Measurements from ENCODE around the gene EIF3L. TPM values are rescaled to one million over a fixed set of nuclear protein-coding genes. Genes with fewer than 3 reads are reported as not detected.
"Not testable (repeated sequence)": the region's sequence is repeated elsewhere in the genome, so short reads cannot be mapped to it uniquely, and the experiment has no call there.

The EIF3L gene
- 258 TPM for total RNA-seq
- long read RNA-seq, transcript EIF3L-203 (13 exons, 3,220 nt), result major isoform, 1,050 of 1,182 reads
- long read RNA-seq, transcript EIF3L-212 (12 exons, 1,708 nt), result minor isoform, 6 of 1,182 reads
- long read RNA-seq, partial matches to known transcripts, result 52 of 1,182 reads
- long read RNA-seq, other reads (novel, unspliced or antisense), result 72 of 1,182 reads

DNA sequence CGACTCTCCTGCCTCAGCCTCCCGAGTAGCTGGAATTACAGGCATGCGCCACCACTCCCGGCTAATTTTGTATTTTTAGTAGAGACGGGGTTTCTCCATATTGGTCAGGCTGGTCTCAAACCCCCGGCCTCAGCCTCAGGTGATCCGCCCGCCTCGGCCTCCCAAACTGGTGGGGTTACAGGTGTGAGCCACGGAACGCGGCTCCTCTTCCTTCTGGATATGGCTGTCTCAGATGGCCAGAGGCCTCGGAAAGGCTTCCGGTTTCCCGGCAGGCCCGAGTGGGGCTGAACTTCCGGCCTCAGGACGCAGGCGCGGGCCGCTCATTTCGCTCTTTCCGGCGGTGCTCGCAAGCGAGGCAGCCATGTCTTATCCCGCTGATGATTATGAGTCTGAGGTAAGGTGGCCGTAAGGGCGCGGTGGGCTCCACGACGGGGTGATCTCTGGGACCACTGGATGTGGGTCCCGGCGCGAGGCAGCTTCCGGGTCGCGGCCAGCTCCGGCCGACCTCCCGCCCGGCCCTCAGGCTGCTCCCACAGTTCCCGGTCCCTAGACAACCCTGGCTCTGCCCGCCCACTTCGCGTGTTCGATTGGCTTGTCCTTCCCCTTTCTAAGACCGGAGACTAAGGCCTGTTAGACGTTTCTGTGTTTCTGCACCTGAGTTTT, at the start of gene EIF3L:
TSS of gene EIF3L (plus strand) at position 331 of the 663 bp plus-strand sequence. CDS start at position 362, 31 bp downstream.
- peak; percentile 97 for DNase-seq (ENCODE audit: low spot score)

DNA sequence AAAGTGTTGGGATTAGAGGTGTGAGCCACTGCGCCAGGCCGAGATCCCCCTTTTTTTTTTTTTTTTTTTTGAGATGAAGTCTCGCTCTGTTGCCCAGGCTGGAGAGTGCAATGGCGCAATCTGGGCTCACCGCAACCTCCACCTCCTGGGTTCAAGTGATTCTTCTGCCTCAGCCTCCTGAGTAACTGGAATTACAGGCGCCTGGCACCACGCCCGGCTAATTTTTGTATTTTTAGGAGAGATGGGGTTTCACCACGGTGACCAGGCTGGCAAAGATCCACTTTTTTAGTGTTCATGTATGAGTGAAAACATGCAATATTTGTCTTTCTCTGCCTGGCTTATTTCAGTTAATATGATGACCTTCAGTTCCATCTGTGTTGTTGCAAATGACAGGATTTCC, 49.2 kb upstream of the EIF3L start:
- not testable (repeated sequence) for DNase-seq (ENCODE audit: low spot score)

DNA sequence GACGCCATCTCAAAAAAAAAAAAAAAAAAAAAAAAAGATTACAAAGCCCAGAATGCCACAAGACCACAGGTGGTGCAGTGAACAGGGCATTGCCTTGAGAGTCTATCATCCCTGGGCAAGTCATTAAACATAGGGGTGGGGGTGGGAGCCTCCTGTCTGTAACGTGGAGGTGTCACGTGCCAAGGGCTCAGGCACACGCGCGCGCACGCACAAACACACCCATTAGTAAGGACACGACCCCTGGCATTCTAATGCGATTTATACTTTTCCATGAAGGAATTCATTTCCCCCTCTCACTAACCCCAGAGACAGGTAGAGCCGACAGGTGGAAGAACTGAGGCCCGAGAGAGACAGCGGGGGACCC, 47.3 kb upstream of the EIF3L start:
- DNase-seq (ENCODE audit: low spot score), result no peak

DNA sequence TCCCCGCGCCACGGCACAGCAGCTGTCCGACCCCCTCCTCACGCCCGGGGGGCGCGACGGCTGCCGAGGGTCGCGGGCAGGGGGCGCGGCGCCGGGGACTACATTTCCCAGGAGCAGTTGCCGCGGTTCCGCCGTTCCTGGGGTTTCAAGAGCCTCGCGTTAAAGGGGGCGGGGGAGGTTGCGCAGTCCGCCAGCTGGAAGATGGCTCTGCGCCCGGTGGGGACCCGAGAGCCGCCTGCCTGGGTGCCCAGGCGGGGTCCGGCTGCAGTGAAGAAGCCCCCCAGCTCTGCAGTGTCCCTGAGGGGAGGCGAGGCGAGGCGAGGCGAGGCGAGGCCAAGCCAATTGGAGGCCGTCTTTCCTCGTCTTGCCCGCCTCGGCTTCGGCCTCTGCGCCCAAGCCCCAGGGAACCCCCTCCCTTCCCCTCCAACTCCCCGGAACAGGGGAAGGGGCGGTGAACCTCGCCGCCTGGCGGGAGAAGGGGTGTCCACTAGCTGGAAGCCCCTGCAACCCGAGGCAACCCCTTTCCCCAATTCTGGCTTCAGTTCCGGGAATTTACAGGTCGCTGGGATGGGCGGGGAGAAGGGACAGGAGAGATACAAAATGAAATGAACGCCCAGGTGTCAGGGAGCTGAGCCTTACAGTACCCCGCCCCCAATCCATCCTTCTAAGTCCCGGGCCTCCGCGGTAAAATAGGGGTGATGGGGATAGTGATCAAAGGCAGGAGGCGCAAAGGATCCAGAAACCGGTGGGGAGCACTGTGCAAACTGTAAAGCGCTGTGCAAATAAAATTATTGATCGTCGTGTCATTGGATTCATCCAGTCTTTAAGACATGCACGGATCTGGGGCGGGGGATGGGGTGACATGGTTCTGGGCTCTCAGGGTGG, 46.7 kb upstream of the EIF3L start:
- no peak for DNase-seq (ENCODE audit: low spot score)

DNA sequence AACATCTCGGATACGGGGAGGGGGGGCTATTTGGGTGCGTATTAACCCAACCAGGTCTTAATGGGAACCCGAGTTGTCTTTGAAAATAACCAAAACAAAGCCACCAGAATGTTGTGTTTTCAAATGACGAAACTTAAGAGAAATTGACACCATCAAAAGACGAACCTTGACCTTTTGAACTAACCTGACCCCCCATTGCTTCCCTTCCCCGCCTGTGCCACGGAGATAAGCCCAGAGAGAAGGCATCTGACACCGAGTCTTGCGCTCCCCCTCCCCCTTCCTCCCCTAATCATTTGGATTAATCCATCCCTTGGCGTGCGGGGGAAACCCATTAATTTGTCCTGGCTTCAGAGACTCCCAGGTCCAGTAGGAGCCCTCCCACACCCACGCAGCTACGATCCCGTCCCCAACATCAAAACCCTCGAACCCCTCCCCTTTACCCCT, 46.0 kb upstream of the EIF3L start:
- DNase-seq (ENCODE audit: low spot score), result no peak

DNA sequence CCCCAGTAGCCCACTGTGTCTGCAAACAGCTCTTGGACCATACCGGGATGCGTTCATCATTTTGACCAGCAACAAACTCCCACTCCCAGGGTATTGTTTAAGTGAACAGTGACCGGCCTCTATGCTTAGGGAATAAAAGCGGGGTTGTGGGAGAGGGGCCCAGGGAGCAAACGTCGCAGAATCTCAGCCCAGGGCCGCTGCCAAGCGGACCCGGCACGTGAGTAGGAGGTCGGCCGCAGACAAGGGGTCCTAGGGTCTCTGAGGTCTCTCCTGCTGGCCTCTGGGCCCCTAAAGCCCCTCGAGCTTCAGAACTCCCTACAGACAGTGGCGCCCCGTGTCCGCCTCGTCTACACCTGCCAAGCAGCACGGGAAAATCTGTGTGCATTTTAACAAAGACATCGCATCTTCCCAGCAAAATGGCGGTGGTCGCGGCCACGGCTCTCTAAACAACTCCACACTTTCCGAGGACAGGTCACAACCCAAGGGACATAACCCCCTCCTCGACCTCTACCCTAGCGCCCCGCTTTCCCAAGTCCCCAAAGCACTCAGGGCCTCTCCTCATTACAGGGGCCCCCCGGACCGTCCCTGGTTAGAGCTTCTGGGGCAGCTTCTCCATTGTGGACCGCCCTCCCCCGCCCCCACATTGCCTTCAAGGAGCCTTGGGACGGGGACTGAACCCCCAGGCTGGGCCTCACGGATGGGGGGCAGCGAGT, 45.4 kb upstream of the EIF3L start:
- no peak for DNase-seq (ENCODE audit: low spot score)

DNA sequence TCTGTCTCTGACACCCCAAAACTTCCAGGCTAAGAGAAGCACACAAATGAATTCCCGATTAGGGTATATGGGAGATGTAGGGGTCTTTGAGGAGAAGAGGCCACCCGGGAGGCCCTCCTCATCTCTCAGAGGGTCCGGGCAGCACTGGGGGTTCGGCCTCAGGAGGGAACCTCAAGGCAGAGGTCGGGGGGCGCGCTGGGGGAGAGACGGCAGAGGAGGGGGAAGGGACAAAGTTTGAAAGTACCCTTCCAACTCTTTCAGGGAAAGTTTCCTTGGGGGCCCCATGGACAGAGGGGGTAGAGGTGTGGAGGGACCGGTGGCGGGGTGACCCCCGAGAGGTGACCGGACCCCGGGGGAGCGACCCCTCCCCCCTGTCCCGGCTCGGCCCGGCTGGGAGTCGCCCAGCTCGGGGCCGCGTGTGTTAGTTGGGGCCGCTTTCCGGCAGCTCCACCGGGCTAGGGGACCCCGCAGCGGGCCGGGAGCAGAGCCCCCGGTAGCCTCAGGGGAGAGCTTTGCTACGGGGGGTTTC, 44.8 kb upstream of the EIF3L start:
- no peak for DNase-seq (ENCODE audit: low spot score)

DNA sequence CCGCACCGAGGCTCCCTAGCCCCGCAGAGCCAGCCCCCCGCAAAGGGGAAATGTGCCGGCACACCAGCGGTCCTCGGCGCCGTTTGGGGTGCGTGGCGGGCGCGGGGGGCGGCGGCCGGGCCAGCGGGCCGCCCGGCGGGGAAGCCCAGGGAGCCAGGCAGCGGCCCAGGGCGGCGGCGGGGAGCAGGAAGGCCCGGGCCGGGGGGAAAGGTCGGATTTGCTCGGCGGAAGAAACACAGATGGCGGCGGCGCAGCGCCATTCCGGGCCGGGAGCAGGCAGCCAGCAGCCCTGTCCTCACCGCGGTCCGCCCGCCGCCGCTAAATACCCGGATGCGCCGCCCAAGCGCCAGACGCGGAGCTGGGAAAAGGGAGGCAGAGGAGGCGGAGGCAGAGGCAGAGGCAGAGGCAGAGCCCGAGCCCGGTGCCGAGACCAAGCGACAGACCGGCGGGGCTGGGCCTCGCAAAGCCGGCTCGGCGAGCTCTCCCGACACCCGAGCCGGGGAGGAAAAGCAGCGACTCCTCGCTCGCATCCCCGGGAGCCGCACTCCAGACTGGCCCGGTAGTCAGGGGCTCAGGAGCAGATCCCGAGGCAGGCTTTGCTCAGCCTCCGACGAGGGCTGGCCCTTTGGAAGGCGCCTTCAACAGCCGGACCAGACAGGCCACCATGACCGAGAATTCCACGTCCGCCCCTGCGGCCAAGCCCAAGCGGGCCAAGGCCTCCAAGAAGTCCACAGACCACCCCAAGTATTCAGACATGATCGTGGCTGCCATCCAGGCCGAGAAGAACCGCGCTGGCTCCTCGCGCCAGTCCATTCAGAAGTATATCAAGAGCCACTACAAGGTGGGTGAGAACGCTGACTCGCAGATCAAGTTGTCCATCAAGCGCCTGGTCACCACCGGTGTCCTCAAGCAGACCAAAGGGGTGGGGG, 44.1 kb upstream of the EIF3L start:
- peak; percentile 98 for DNase-seq (ENCODE audit: low spot score)

DNA sequence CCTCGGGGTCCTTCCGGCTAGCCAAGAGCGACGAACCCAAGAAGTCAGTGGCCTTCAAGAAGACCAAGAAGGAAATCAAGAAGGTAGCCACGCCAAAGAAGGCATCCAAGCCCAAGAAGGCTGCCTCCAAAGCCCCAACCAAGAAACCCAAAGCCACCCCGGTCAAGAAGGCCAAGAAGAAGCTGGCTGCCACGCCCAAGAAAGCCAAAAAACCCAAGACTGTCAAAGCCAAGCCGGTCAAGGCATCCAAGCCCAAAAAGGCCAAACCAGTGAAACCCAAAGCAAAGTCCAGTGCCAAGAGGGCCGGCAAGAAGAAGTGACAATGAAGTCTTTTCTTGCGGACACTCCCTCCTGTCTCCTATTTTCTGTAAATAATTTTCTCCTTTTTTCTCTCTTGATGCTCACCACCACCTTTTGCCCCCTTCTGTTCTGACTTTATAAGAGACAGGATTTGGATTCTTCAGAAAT, 43.4 kb upstream of the EIF3L start:
- DNase-seq (ENCODE audit: low spot score), result no peak

DNA sequence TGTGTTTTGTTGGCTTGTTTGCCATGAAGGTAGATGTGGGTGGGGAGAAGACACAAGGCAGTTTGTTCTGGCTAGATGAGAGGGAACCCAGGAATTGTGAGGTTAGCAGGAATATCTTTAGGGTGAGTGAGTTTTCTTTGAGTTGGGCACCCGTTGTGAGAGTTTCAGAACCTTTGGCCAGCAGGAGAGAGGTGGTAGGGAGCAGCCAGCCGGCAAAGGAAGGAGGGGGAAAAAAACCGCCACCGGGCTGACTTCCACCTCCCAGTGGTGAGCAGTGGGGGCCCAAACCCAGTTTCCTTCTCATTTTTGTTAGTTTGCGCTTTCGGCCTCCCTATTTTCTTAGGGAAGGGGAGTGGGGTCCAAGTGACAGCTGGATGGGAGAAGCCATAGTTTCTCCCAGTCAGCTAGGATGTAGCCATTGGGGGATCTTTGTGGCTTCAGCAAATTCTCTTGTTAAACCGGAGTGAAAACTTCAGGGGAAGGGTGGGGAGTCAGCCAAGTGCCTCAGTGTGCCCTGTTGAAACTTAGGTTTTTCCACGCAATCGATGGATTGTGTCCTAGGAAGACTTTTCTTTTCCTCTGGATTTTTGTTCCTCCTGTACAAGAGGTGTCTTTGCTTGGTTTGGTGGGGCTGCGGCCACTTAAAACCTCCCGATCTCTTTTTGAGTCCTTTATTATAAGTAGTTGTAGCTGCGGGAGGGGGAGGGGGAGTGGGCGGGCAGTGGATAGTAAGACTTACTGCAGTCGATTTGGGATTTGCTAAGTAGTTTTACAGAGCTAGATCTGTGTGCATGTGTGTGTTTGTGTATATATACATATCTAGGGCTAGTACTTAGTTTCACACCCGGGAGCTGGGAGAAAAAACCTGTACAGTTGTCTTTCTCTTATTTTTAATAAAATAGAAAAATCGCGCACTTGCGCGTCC, 42.5 kb upstream of the EIF3L start:
- DNase-seq (ENCODE audit: low spot score), result no peak

DNA sequence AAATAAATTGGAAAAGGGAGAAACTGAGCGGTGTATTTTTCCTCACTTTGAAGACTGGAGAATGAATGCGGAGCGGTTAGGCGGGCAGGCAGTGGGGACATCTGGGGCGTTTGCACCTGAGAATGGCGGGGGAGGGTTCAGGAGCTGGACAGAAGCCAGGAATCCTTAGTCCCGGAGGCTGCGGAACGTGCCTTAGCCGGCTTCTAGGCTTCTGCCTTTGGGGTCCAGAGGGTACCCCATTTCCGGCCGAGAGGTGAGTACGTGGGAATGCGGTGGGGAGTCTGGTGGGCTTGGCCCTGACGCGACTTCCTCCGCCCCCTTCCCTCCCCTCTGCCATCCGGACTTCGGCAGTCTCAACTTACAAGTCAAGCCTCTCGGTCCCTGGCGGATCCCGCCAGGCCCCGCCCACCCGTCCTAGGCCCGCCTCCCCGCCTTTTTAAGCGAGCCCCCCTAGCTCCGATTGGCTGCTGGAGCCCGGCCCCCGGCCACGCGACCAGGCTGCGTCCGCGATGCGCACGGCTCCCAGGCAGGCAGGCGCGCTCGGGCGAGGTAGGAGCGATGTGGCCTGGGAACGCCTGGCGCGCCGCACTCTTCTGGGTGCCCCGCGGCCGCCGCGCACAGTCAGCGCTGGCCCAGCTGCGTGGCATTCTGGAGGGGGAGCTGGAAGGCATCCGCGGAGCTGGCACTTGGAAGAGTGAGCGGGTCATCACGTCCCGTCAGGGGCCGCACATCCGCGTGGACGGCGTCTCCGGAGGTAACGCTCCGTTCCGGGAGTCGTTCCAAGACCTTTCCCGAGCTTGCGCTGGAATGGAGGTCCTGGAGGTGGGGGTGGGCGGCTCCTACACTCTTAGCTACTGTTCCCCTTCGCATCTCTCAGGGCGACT, 41.6 kb upstream of the EIF3L start, which contains the start of gene GCAT:
TSS of gene GCAT (plus strand) at position 525 of the 884 bp plus-strand sequence. CDS start at position 559, 34 bp downstream.
- peak; percentile 98 for DNase-seq (ENCODE audit: low spot score)

DNA sequence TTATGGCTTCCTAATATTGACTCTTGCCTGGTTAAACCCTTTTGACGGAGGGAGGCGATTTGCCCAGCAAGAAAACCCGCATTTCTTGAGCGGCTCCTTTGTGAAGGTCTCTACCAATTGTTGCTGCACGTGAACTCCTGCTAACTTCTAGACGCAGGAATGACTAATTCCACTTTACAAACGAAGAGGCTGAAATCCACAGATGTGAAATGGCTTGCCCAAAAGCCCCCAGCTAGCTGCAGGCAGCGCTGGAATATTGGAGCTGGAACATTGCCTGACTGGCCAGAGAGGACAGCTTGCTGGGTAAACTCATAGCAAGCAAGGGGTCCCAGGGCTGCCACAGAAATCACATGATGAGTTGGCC, 40.9 kb upstream of the EIF3L start:
- no peak for DNase-seq (ENCODE audit: low spot score)

DNA sequence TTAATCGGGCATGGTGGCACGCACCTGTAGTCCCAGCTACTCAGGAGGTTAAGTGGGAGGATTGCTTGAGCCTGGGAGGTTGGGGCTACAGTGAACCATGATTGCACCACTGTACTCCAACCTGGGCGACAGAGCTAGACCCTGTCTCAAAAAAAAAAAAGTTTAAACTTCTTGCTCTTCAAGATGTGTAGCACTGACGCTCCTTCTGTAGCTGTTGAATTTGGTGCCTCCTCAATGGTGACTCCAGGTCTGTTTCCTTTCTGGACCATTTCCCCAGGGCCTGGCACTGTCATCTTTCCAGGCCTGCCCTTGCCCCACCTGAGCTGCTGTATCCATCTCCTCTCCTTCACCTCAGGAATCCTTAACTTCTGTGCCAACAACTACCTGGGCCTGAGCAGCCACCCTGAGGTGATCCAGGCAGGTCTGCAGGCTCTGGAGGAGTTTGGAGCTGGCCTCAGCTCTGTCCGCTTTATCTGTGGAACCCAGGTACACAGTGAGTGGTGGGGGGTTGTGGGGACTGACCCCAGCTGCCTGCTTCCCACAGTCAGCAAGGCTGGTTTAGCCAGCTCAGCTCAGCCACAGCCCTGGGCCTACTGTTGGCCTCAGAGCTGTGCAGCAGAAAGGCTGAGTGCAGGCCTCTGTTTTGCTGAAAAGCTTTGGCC, 39.4 kb upstream of the EIF3L start:
- no peak for DNase-seq (ENCODE audit: low spot score)

DNA sequence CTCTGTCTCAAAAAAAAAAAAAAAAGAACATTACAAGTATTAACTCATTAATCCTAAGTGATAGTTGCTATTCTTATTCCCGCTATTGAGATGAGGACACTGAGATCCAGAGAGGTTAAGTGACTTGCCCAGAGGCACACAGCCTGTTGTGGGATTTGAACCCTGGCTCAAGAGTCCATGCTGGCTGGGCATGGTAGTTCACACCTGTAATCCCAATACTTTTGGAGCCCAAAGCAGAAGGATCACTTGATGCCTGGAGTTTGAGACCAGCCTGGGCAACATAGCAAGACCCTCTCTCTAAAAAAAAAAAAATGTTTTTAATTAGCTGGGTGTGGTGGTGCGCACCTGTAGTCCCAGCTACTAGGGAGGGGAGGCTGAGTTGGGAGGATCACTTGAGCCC, 37.4 kb upstream of the EIF3L start:
- DNase-seq (ENCODE audit: low spot score), result no peak

DNA sequence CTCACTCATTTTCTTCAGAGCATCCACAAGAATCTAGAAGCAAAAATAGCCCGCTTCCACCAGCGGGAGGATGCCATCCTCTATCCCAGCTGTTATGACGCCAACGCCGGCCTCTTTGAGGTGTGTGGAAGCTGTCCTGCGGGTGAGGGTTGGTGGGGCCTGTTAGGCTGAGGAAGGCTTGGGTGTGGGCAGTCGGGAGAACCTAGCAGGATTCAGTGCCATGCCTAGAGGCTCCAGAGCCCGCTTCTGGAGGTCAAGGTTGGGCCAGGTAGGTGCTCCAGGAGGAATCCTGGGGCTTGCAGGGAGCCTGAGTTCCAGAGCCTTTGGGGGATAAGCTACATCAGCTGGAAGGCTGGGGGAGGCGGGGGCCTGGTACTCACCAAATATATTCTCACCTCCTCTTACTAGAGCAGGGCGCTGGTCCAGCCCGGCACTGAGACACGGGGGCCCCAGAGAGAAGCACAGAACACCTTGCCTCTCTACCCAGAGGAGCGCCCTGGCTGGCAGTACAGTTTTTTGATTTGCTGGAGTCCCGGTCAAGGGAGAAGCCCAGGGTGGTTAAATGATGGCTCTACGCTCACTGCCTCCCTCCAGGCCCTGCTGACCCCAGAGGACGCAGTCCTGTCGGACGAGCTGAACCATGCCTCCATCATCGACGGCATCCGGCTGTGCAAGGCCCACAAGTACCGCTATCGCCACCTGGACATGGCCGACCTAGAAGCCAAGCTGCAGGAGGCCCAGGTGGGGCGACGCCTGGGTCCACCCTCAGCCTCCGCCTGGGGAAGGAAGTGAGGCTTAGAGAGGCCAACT, 36.1 kb upstream of the EIF3L start:
- no peak for DNase-seq (ENCODE audit: low spot score)

DNA sequence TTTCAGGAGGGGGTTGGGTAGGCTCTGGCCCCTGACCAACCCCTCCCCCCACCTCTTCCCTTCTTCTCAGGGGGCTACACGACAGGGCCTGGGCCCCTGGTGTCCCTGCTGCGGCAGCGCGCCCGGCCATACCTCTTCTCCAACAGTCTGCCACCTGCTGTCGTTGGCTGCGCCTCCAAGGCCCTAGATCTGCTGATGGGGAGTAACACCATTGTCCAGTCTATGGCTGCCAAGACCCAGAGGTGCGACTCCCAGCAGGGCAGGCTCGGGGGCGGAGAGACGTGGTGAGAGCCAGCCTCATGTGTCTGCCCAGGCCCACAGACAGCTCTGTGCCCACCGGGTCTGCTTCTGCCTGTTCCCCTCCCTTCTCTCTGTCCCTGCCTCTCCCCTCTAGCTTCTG, 33.6 kb upstream of the EIF3L start:
- DNase-seq (ENCODE audit: low spot score), result no peak

All from mesenteric fat pad (tissue), 1 donor.